Kidney (tissue), 14 donors: ENCODE results near the gene EFHD2. TPM values are rescaled to one million over a fixed set of nuclear protein-coding genes. Genes with fewer than 3 reads are reported as not detected.
A peak's percentile ranks its signal among the peaks of the same experiment; 100 is the strongest.
"Not testable (repeated sequence)": the region's sequence is repeated elsewhere in the genome, so short reads cannot be mapped to it uniquely, and the experiment has no call there.

Experiments used
- DNase-seq, 5 donors: peaks; one replicate each; pipeline ENCODE4 v3.0.0-alpha.2; 2013 to 2020
- FAIRE-seq: peaks from 2 replicates; lab custom pipeline; 2012; peaks lifted over from hg19 to GRCh38; lab: Jason Lieb, UNC
- H3K27ac ChIP-seq, 2 donors: one replicate each; pipeline ENCODE4 v1.7.0; 2013; ENCODE audit warnings: low read depth in 2 of 2, low read length in 2 of 2, inconsistent platforms in 1 of 2
- H3K27me3 ChIP-seq: one replicate; pipeline ENCODE4 v1.7.1; 2013; ENCODE audit warnings: low read length, inconsistent platforms; ENCODE audit not compliant: control insufficient read depth, insufficient read depth
- H3K36me3 ChIP-seq, 3 donors: one replicate each; pipeline versions ENCODE4 v1.7.0 to v1.7.1; 2013; ENCODE audit warnings: low read length in 3 of 3, control low read depth in 1 of 3, inconsistent platforms in 1 of 3; ENCODE audit not compliant: insufficient read depth in 3 of 3, control insufficient read depth in 2 of 3
- H3K4me1 ChIP-seq, 3 donors: one replicate each; pipeline versions ENCODE4 v1.7.0 to v1.7.1; 2013; ENCODE audit warnings: low read length in 3 of 3, inconsistent platforms in 1 of 3, low read depth in 1 of 3; ENCODE audit not compliant: control insufficient read depth in 2 of 3, insufficient read depth in 2 of 3
- H3K4me3 ChIP-seq, 3 donors: one replicate each; pipeline versions ENCODE4 v1.7.0 to v1.8.1; 2013; ENCODE audit warnings: low read length in 3 of 3, control low read depth in 1 of 3, inconsistent platforms in 1 of 3
- H3K9ac ChIP-seq, 3 donors: one replicate each; pipeline versions ENCODE4 v1.7.0 to v1.7.1; 2013; ENCODE audit warnings: low read length in 3 of 3, control low read depth in 1 of 3, inconsistent platforms in 1 of 3
- H3K9me3 ChIP-seq, 3 donors: one replicate each; pipeline versions ENCODE4 v1.7.0 to v1.7.1; 2013; ENCODE audit warnings: low read length in 3 of 3, control low read depth in 1 of 3, inconsistent platforms in 1 of 3; ENCODE audit not compliant: control insufficient read depth in 2 of 3, insufficient read depth in 1 of 3
- CTCF ChIP-seq: IDR thresholded peaks from 3 replicates; pipeline ENCODE4 v1.5.1; 2012; ENCODE audit warnings: mild to moderate bottlenecking, moderate library complexity, borderline replicate concordance; ENCODE audit not compliant: insufficient read depth; ENCODE audit errors: extremely low read depth
- intact Hi-C: fragments of 100-400 bp; cut with DNase I; formaldehyde crosslinking; loops from one replicate; pipeline ENCODE4 v1.11.1; 2022
- polyA plus RNA-seq: library from polyadenylated mRNA; stranded (reverse); fragments of 350-450 nt; fragmentation: Illumina TruSeq; extraction: RNeasy Lipid Tissue Mini Kit (QIAGEN cat#74804); gene quantifications from one replicate; pipeline ENCODE4 v1.2.3, GENCODE V29; 2014; ENCODE audit warnings: low read depth, low replicate concordance; ENCODE audit not compliant: insufficient read depth
- total RNA-seq: library from RNA; stranded (reverse); fragmentation: NEBNext Ultra II Directional; extraction: Animal tissue kit (Norgen Biotek cat#: 25700); gene quantifications from one replicate; pipeline ENCODE4 v1.2.1, GENCODE V29; 2021
- donor health status: control.
- donor health status: control.
- donor health status: control.
- donor health status: control.
- donor health status: control.
- donor health status: DM: yes; HTN: yes; CAD: no.
- donor health status: Normal renal cell carcinoma (clear cell type).

Gene EFHD2
- total and polyA plus RNA-seq, 2 donors from 2014 or later = 20.2 to 37.5 TPM

- Histone ChIP-seq H3K9me3 (no peaks in the 10 kb centered on the region), H3K36me3 (no peaks in the 10 kb centered on the region), H3K27me3 (no peaks in the 10 kb centered on the region), H3K9ac (no peak overlapping the region), H3K4me3 (no peak overlapping the region), H3K27ac (no peak overlapping the region), H3K4me1 (peaks cover 0 to 9% (median 4%) of the 10 kb centered on the region in 3 donors)
- TF ChIP-seq CTCF = no peak
- no peak for DNase-seq
- FAIRE-seq = no peak
- intact Hi-C loops = no loop called here
Measured at GRCh38 chr1:15371610-15372545, 37.8 kb upstream of the EFHD2 start.

- peak in 1 of 5 donors; percentile 22 for DNase-seq
- no peaks in the 10 kb centered on the region for H3K36me3 ChIP-seq
- H3K27ac ChIP-seq = no peak overlapping the region
- no peaks in the 10 kb centered on the region for H3K27me3 ChIP-seq
- H3K4me3 ChIP-seq = no peak overlapping the region
- H3K9me3 ChIP-seq = no peaks in the 10 kb centered on the region
- intact Hi-C loops = no loop called here
- no peak overlapping the region for H3K9ac ChIP-seq
- H3K4me1 ChIP-seq = no peaks in the 10 kb centered on the region
- no peak for FAIRE-seq
- no peak for TF ChIP-seq CTCF
Measured at GRCh38 chr1:15378729-15379128, 31.0 kb upstream of the EFHD2 start.

- intact Hi-C loops, H3K4me1 ChIP-seq, H3K9me3 ChIP-seq, DNase-seq, H3K27me3 ChIP-seq, H3K36me3 ChIP-seq, H3K9ac ChIP-seq, H3K4me3 ChIP-seq, FAIRE-seq, H3K27ac ChIP-seq: not testable (repeated sequence)
Measured at GRCh38 chr1:15379151-15379550, 30.5 kb upstream of the EFHD2 start.
